Activated gamma-delta T cell treated with Interleukin-2 at 50 U/mL for 16 hours (primary cell): ENCODE results near the gene TXNDC15.
"Not testable (repeated sequence)": the region's sequence is repeated elsewhere in the genome, so short reads cannot be mapped to it uniquely, and the experiment has no call there.

Experiments
- DNase-seq: peaks from one replicate; pipeline ENCODE4 v3.0.0-alpha.2; 2020

Gene TXNDC15

DNA sequence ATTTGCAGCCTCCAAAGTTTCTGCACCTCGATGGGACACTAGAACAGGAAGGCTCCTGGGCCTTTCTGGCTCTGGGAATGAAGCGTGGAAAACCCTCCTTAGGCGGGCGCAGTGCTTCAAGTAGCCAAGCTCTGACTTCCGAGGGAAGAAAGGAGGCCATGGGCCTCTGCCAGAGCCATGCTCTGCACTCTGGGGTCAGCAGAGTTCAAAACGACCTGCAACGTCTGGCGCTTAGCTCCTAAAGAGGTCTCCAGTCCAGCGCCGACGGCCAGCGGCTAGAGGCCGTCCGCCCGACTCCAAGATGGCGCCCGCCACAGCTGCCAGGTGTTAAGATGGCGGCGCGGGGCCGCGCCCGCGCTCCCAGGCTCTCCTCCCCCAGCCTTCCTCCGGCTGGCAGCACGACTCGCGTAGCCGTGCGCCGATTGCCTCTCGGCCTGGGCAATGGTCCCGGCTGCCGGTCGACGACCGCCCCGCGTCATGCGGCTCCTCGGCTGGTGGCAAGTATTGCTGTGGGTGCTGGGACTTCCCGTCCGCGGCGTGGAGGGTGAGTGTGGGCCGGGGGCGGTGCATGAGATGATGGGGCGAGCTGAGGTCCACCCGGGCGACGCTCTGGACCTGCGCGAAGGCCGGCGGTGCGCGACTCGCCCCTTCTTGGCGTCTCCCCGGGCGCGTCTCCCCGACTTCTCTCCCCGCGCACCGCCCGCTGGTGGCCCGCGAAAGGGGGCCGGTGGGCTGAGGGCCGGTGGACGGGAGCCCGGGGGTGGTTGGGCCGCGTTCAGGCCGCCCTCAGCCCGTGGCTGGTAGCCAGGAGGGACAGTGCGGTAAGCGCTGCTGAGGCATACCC, at the start of gene TXNDC15:
TXNDC15 (plus strand) TSS at position 385 of the 844 bp plus-strand sequence; CDS start at position 442, 57 bp downstream.
- DNase-seq = peak; percentile 75

DNA sequence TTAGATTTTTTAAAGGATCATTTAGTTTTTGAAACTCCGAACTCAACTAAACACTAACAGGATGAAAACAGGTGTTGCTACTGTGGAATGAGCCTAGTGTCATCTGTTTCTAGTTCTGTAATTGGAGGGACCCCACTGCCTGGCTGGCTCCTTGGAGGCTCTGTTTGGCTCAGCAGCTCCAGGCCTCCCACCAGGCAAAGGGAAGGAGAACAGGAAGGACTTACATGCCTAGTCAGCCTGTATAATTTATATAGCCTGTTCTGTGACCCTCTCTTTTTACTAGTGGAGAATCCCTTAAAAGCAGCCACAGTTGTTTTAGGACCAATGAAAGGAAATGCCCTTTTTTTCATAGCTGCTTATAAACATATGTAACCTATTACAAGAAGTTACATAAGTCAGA, 49.5 kb upstream of the TXNDC15 start:
- no peak for DNase-seq

- DNase-seq = no peak
Observed at GRCh38 chr5:134825212-134825611, 49.0 kb upstream of the TXNDC15 start.

- no peak for DNase-seq
Observed at GRCh38 chr5:134833340-134834032, 40.7 kb upstream of the TXNDC15 start.

DNA sequence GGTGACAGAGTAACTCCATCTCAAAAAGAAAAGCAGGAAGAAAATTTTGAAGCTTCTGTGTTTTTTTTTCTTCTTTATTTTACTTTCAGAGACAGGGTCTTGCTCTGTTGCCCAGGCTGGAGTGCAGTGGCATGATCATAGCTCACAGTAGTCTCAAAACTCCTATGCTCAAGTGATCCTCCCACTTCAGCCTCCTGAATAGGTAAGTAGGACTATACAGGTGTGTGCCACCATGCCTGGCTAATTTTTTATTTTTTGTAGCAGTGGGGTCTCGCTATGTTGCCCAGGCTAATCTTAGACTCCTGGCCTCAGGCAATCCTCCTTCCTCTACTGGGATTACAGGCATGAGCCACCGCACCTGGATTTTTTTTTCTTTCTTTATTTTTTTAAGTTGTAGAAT, 38.5 kb upstream of the TXNDC15 start:
- no peak for DNase-seq

DNA sequence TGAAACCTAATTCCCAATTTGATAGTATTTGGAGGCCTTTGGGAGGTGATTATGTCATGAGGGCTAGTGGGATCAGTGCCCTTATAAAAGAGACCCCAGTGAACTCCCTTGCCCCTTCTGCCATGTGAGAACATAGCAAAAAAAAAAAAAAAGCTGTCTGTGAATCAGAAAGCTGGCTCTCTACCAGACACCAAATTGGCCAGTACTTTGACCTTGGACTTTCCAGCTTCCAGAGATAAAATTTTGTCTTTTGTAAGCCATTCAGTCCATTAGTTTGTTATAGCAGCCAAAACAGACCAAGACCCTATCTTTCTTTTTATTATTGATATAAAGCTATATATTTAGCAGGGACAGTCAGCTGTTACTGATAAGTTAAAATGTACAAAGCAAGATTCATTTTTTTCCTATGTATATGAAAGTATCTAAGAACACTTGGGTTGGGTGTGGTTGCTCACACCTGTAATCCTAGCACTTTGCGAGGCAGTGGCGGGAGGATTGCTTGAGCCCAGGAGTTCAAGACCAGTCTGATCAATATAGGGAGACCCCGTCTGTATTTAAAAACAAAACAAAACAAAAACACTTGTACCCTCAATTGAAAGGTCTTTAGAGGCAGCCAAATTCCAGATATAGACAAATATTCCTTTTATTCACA, 36.5 kb upstream of the TXNDC15 start:
- no peak for DNase-seq

DNA sequence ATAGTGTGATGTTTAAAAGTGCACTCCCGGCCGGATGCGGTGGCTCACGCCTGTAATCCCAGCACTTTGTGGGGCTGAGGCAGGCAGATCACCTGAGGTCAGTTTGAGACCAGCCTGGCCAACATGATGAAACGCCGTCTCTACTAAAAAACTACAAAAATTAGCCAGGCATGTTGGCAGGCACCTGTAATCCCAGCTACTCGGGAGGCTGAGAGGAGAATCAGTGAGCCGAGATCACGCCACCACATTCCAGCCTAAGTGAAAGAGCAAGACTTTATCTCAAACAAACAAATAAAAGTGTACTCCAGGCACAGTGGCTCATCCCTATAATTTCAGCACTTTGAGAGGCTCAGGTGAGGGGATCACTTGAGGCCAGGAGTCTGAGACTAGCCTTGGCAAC, 35.8 kb upstream of the TXNDC15 start:
- not testable (repeated sequence) for DNase-seq

DNA sequence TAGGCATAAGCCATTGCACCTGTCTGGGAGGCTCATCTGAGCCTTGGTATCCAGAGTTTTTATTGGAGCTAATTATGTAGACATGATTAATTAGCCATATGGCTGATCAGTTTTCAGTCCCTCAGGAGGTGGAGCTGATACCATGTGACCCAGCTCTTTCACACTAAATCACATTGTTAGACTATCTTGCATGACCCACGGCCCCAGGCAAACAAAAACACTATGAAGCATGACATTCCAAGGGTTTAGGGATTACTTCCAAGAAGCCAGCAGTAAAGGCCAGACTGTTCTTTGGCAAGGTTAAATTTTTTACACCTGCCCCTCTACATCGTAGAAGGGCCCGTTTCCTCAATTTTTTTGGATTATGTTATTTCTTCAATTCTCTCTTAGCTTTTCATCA, 33.4 kb upstream of the TXNDC15 start:
- DNase-seq = no peak

- no peak for DNase-seq
Observed at GRCh38 chr5:134844252-134844651, 29.9 kb upstream of the TXNDC15 start.

GRCh38 chr5:134845335-134845851, 28.8 kb upstream of the TXNDC15 start:
- DNase-seq = no peak

DNA sequence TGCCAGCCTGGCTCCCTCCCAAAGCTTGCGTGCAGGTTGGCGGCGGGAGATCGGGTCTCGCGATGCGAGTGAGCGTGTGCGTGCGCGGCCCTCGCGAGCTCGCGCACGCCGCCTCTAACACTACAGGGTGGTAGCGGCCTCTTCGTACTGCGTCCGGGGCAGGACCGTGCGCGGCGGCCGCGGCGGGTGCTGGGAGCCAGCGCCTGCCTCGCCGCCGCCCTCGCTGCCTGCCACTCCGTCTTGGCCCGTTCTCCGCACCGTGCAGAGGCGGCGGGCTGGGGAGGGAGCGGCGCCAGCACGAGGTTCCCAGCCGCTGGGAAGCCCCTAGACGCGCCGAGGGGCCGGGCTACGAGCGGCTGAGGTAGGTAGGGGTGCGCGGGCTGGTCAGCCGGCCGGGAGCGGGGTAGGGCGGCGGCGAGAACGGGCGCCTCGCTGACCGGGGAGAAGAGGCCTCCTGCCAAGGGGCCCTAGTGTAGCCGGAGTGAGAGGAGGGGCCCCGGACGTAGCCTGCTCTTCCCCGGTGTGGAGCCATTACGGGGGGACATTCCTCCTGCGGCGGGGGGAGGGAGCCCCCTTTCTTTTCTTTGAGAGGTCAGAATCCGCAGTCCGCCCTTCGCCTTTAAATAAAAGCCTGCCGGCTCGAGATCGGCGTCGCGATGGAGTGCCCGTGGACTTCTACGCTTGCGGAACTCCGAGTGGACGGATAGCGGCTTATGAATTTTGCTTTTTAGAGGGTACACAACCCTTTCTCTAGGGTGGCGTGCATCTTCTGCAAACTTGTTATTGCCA, 28.1 kb upstream of the TXNDC15 start, which contains the start of gene C5orf24:
C5orf24 (plus strand) TSS at position 117 of the 789 bp plus-strand sequence. CDS start 8,933 bp downstream, outside the sequence.
- peak; percentile 88 for DNase-seq

- DNase-seq = no peak
Observed at GRCh38 chr5:134846641-134846960, 27.6 kb upstream of the TXNDC15 start.

DNA sequence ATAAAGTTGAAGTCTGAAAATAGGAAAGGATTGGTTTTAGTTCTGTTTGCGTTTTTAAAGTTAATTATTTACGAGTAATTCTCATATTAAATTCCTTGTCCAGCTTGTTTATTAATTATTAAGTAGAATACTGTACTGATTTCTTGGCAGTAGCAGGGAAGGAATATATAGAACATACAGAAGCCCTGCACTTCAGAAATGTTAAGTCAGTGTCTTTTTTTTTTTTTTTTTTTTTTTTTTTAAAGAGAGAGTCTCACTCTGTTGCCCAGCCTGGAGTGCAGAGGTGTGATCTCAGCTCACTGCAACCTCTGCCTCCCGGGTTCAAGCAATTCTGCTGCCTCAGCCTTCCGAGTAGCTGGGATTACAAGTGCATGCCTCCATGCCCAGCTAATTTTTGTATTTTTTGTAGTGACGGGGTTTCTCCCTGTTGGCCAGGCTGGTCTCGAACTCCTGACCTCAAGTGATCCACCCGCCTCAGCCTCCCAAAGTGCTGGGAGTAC, 24.7 kb upstream of the TXNDC15 start:
- DNase-seq = not testable (repeated sequence)

GRCh38 chr5:134851307-134851923, 22.8 kb upstream of the TXNDC15 start:
- no peak for DNase-seq

- DNase-seq = not testable (repeated sequence)
Observed at GRCh38 chr5:134856465-134856864, 17.7 kb upstream of the TXNDC15 start.

GRCh38 chr5:134857401-134857800, 16.8 kb upstream of the TXNDC15 start:
- DNase-seq = no peak

GRCh38 chr5:134864707-134865106, 9.5 kb upstream of the TXNDC15 start:
- no peak for DNase-seq

DNA sequence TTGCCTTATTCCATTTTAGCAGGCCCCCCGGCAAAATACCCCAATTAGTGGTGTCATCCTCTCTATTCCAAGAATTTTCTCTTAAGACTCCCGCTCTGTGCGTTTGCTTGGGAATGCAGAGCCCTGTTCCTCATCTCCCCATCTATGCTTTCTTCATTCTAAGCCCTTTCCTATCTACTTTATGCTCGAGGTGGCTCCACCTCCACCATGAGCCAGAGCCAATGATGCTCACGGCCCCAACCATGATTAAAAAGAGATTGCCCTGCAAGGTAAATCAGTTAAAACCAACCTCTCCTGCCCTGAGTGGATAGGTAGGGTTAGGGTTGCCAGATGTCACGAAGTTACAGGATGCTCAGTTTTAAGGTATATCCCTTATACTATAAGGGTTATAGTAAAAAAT, 677 bp upstream of the TXNDC15 start:
- no peak for DNase-seq

- DNase-seq = peak; percentile 11
Observed at GRCh38 chr5:134874831-134875655, 872 bp downstream of the TXNDC15 start.

DNA sequence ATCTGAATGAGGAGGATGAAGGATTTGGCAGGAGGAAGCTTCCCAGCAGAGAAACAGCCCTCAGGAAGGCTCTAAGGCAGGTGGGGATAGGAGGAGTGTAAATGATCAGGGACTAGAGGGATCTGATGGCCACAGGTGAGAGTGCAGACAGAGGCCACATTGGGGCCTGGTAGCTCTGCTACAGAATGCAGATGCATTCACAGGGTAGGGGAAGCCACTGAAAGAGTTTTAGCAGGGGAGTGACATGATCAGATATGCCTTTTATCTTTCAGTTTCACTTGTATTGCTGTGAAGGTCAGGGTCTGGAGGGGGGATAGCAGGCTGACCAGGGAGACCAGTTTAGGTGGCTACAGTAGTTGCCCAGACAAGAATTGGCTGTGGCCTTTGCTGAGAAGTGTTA, 3.0 kb downstream of the TXNDC15 start:
- no peak for DNase-seq

DNA sequence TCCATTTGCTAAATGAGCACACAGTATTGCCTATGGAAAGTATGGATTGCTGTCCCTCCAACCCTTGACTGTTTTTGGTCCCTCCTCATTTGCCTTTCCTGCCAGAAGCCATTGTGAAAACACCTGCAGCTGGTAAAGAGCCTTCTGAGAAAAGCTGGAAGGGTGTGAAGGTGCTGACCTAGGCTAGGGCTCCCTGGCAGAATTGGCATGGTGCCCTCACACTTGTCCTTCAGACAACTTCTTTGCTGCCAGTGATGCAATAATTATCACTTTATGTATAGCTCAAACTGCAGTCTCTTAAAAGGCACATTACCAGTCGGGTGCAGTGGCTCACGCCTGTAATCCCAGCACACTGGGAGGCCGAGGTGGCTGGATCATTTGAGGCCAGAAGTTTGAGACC, 4.2 kb downstream of the TXNDC15 start:
- no peak for DNase-seq
